Measurements from ENCODE around the gene UBE2E2. TPM values are rescaled to one million over a fixed set of nuclear protein-coding genes. Genes with fewer than 3 reads are reported as not detected.

The UBE2E2 gene
- total RNA-seq, 1 donor from 2014 or later = 89.8 TPM

GRCh38 chr3:23601091-23601822 lies 398.1 kb downstream of the UBE2E2 start:
- Histone ChIP-seq H3K4me3 (no peak overlapping the region), H3K9ac (no peak overlapping the region), H3K79me2 (ENCODE audit: low read depth) (no peaks in the 10 kb centered on the region), H3K4me1 (peaks cover 29% of the 10 kb centered on the region), H2AFZ (replicated peaks) (no peak overlapping the region), H4K20me1 (ENCODE audit: low read depth) (no peaks in the 10 kb centered on the region), H3F3A (ENCODE audit: low read depth) (peaks cover 9% of the 10 kb centered on the region), H3K9me3 (ENCODE audit: low read depth) (no peaks in the 10 kb centered on the region), H3K27ac (no peak overlapping the region), H3K4me2 (no peak overlapping the region), H3K36me3 (no peaks in the 10 kb centered on the region), H3K27me3 (no peaks in the 10 kb centered on the region)
- H3K4me3 Mint-ChIP-seq = no peak overlapping the region
- H3K36me3 Mint-ChIP-seq = peaks cover 14% of the 10 kb centered on the region
- no peak for DNase-seq (ENCODE audit: low spot score)
- no peak overlapping the region for H3K27ac Mint-ChIP-seq
- no peaks in the 10 kb centered on the region for H3K9me3 Mint-ChIP-seq
- no peak for TF ChIP-seq EZH2 (IDR thresholded peaks at IDR 0.05)
- TF ChIP-seq CTCF (IDR thresholded peaks at IDR 0.05) = no peak
- TF ChIP-seq EZH2phosphoT487 (IDR thresholded peaks at IDR 0.05) = no peak
- H3K4me1 Mint-ChIP-seq = peaks cover 18% of the 10 kb centered on the region
- H3K27me3 Mint-ChIP-seq (ENCODE audit: insufficient read depth, low read depth) = peaks cover 8% of the 10 kb centered on the region

GRCh38 chr3:23602971-23603370 lies 399.8 kb downstream of the UBE2E2 start:
- Histone ChIP-seq H3K9me3 (ENCODE audit: low read depth) (no peaks in the 10 kb centered on the region), H3K27ac (no peak overlapping the region), H3K4me2 (peak overlapping the region; percentile 24), H3K9ac (no peak overlapping the region), H3K4me3 (no peak overlapping the region), H3K36me3 (no peaks in the 10 kb centered on the region), H3F3A (ENCODE audit: low read depth) (peaks cover 9% of the 10 kb centered on the region), H2AFZ (replicated peaks) (no peak overlapping the region), H3K4me1 (peaks cover 29% of the 10 kb centered on the region), H4K20me1 (ENCODE audit: low read depth) (no peaks in the 10 kb centered on the region), H3K79me2 (ENCODE audit: low read depth) (no peaks in the 10 kb centered on the region), H3K27me3 (no peaks in the 10 kb centered on the region)
- Mint-ChIP-seq H3K4me3 (no peak overlapping the region), H3K4me1 (peaks cover 18% of the 10 kb centered on the region), H3K36me3 (peaks cover 4% of the 10 kb centered on the region), H3K27ac (no peak overlapping the region), H3K9me3 (no peaks in the 10 kb centered on the region), H3K27me3 (ENCODE audit: insufficient read depth, low read depth) (peaks cover 8% of the 10 kb centered on the region)
- TF ChIP-seq EZH2phosphoT487 (IDR thresholded peaks at IDR 0.05) (no peak), CTCF (IDR thresholded peaks at IDR 0.05) (no peak), EZH2 (IDR thresholded peaks at IDR 0.05) (no peak)
- peak; percentile 27 for DNase-seq (ENCODE audit: low spot score)

- no peaks in the 10 kb centered on the region for H4K20me1 ChIP-seq (ENCODE audit: low read depth)
- H3K4me3 ChIP-seq = no peak overlapping the region
- H3K27me3 ChIP-seq = no peaks in the 10 kb centered on the region
- no peak overlapping the region for H3K27ac ChIP-seq
- no peaks in the 10 kb centered on the region for H3F3A ChIP-seq (ENCODE audit: low read depth)
- H3K27me3 Mint-ChIP-seq (ENCODE audit: insufficient read depth, low read depth) = peaks cover 9% of the 10 kb centered on the region
- H3K9me3 Mint-ChIP-seq = no peaks in the 10 kb centered on the region
- H3K27ac Mint-ChIP-seq = no peak overlapping the region
- TF ChIP-seq CTCF (IDR thresholded peaks at IDR 0.05) (no peak), EZH2phosphoT487 (IDR thresholded peaks at IDR 0.05) (no peak), EZH2 (IDR thresholded peaks at IDR 0.05) (no peak)
- no peak for DNase-seq (ENCODE audit: low spot score)
- H3K9me3 ChIP-seq (ENCODE audit: low read depth) = no peaks in the 10 kb centered on the region
- H3K4me1 Mint-ChIP-seq = peaks cover 22% of the 10 kb centered on the region
- no peak overlapping the region for H3K4me3 Mint-ChIP-seq
- no peaks in the 10 kb centered on the region for H3K36me3 ChIP-seq
- H3K36me3 Mint-ChIP-seq = no peaks in the 10 kb centered on the region
- no peak overlapping the region for H2AFZ ChIP-seq (replicated peaks)
- H3K4me1 ChIP-seq = peaks cover 22% of the 10 kb centered on the region
- no peaks in the 10 kb centered on the region for H3K79me2 ChIP-seq (ENCODE audit: low read depth)
- H3K4me2 ChIP-seq = no peak overlapping the region
- no peak overlapping the region for H3K9ac ChIP-seq
These were observed 404.2 kb downstream of the UBE2E2 start for GRCh38 chr3:23607184-23607847.
